ENCODE measurements around the gene SNTG2.

The SNTG2 gene

GRCh38 chr2:1367601-1368000, 417.0 kb downstream of the SNTG2 start:
- Histone ChIP-seq H3K9me3 (replicated peaks in 1 of 2; ENCODE audit: control insufficient read depth in 2 of 2, insufficient read depth in 1 of 2, low read depth in 1 of 2, low read length in 2 of 2) (no peaks in the 10 kb centered on the region), H3K79me1 (ENCODE audit: low read depth, low read length) (no peaks in the 10 kb centered on the region), H3K23ac (ENCODE audit: low read depth, low read length, poor library complexity) (no peak overlapping the region), H2BK12ac (ENCODE audit: low read length) (no peak overlapping the region), H3K4me1 (ENCODE audit: control insufficient read depth in 2 of 2, insufficient read depth in 1 of 2, low read depth in 1 of 2, low read length in 2 of 2) (peaks cover 0 to 4% of the 10 kb centered on the region in 2 donors), H3K9ac (ENCODE audit: low read depth, low read length, poor library complexity) (no peak overlapping the region), H3K27me3 (ENCODE audit: control insufficient read depth in 3 of 3, insufficient read depth in 3 of 3, low read depth in 1 of 3, low read length in 3 of 3) (no peaks in the 10 kb centered on the region), H3K4me2 (ENCODE audit: insufficient read depth, low read length, poor library complexity, severe bottlenecking) (no peak overlapping the region), H3K14ac (ENCODE audit: low read length) (no peak overlapping the region), H3K27ac (replicated peaks; ENCODE audit: low read length) (no peak overlapping the region), H3K18ac (ENCODE audit: low read length) (peak overlapping the region; percentile 74), H2BK15ac (ENCODE audit: low read length) (no peak overlapping the region), H4K91ac (ENCODE audit: low read depth, low read length, poor library complexity) (no peak overlapping the region), H2BK5ac (ENCODE audit: low read length) (no peak overlapping the region), H2AFZ (ENCODE audit: low read length) (no peak overlapping the region), H3K4ac (ENCODE audit: low read length) (no peak overlapping the region), H2AK5ac (ENCODE audit: low read depth, low read length) (no peak overlapping the region), H3K36me3 (replicated peaks in 1 of 2; ENCODE audit: control insufficient read depth in 2 of 2, insufficient read depth in 2 of 2, low read length in 2 of 2) (no peaks in the 10 kb centered on the region), H2BK120ac (ENCODE audit: low read depth, low read length) (no peak overlapping the region), H3K4me3 (ENCODE audit: low read length in 2 of 2) (peak overlapping the region in 1 of 2 donors; percentile 60), H4K8ac (ENCODE audit: low read depth, low read length) (no peak overlapping the region)
- DNase-seq (ENCODE audit: low spot score), result no peak
- no CpG with 5 or more reads among the region's 9 CpGs for WGBS, 2 donors (ENCODE audit: extremely low coverage in 2 of 2, insufficient read length in 2 of 2, insufficient replicate concordance in 1 of 2)

- Histone ChIP-seq H2BK5ac (ENCODE audit: low read length) (no peak overlapping the region), H3K14ac (ENCODE audit: low read length) (no peak overlapping the region), H3K4me1 (ENCODE audit: control insufficient read depth in 2 of 2, insufficient read depth in 1 of 2, low read depth in 1 of 2, low read length in 2 of 2) (peaks cover 0 to 4% of the 10 kb centered on the region in 2 donors), H3K9ac (ENCODE audit: low read depth, low read length, poor library complexity) (no peak overlapping the region), H2BK12ac (ENCODE audit: low read length) (no peak overlapping the region), H2BK120ac (ENCODE audit: low read depth, low read length) (no peak overlapping the region), H3K4ac (ENCODE audit: low read length) (no peak overlapping the region), H3K18ac (ENCODE audit: low read length) (no peak overlapping the region), H3K79me1 (ENCODE audit: low read depth, low read length) (no peaks in the 10 kb centered on the region), H2BK15ac (ENCODE audit: low read length) (no peak overlapping the region), H2AFZ (ENCODE audit: low read length) (no peak overlapping the region), H4K91ac (ENCODE audit: low read depth, low read length, poor library complexity) (no peak overlapping the region), H3K23ac (ENCODE audit: low read depth, low read length, poor library complexity) (peak overlapping the region; percentile 2), H3K27ac (replicated peaks; ENCODE audit: low read length) (no peak overlapping the region), H3K27me3 (ENCODE audit: control insufficient read depth in 3 of 3, insufficient read depth in 3 of 3, low read depth in 1 of 3, low read length in 3 of 3) (no peaks in the 10 kb centered on the region), H4K8ac (ENCODE audit: low read depth, low read length) (no peak overlapping the region), H2AK5ac (ENCODE audit: low read depth, low read length) (no peak overlapping the region), H3K36me3 (replicated peaks in 1 of 2; ENCODE audit: control insufficient read depth in 2 of 2, insufficient read depth in 2 of 2, low read length in 2 of 2) (no peaks in the 10 kb centered on the region), H3K4me3 (ENCODE audit: low read length in 2 of 2) (no peak overlapping the region), H3K4me2 (ENCODE audit: insufficient read depth, low read length, poor library complexity, severe bottlenecking) (no peak overlapping the region), H3K9me3 (replicated peaks in 1 of 2; ENCODE audit: control insufficient read depth in 2 of 2, insufficient read depth in 1 of 2, low read depth in 1 of 2, low read length in 2 of 2) (no peaks in the 10 kb centered on the region)
- no CpG with 5 or more reads among the region's 10 CpGs for WGBS, 2 donors (ENCODE audit: extremely low coverage in 2 of 2, insufficient read length in 2 of 2, insufficient replicate concordance in 1 of 2)
- no peak for DNase-seq (ENCODE audit: low spot score)
Observed at GRCh38 chr2:1369905-1370304, 419.3 kb downstream of the SNTG2 start.

GRCh38 chr2:1370461-1370860, 419.8 kb downstream of the SNTG2 start:
- WGBS, 2 donors (ENCODE audit: extremely low coverage in 2 of 2, insufficient read length in 2 of 2, insufficient replicate concordance in 1 of 2), result no CpG with 5 or more reads among the region's 4 CpGs
- Histone ChIP-seq H2AK5ac (ENCODE audit: low read depth, low read length) (no peak overlapping the region), H2BK12ac (ENCODE audit: low read length) (no peak overlapping the region), H3K14ac (ENCODE audit: low read length) (no peak overlapping the region), H3K9me3 (replicated peaks in 1 of 2; ENCODE audit: control insufficient read depth in 2 of 2, insufficient read depth in 1 of 2, low read depth in 1 of 2, low read length in 2 of 2) (no peaks in the 10 kb centered on the region), H4K91ac (ENCODE audit: low read depth, low read length, poor library complexity) (no peak overlapping the region), H3K18ac (ENCODE audit: low read length) (no peak overlapping the region), H2BK15ac (ENCODE audit: low read length) (no peak overlapping the region), H3K4me3 (ENCODE audit: low read length in 2 of 2) (no peak overlapping the region), H2AFZ (ENCODE audit: low read length) (no peak overlapping the region), H3K36me3 (replicated peaks in 1 of 2; ENCODE audit: control insufficient read depth in 2 of 2, insufficient read depth in 2 of 2, low read length in 2 of 2) (no peaks in the 10 kb centered on the region), H2BK120ac (ENCODE audit: low read depth, low read length) (no peak overlapping the region), H3K79me1 (ENCODE audit: low read depth, low read length) (no peaks in the 10 kb centered on the region), H4K8ac (ENCODE audit: low read depth, low read length) (no peak overlapping the region), H2BK5ac (ENCODE audit: low read length) (no peak overlapping the region), H3K4ac (ENCODE audit: low read length) (no peak overlapping the region), H3K23ac (ENCODE audit: low read depth, low read length, poor library complexity) (no peak overlapping the region), H3K9ac (ENCODE audit: low read depth, low read length, poor library complexity) (no peak overlapping the region), H3K27me3 (ENCODE audit: control insufficient read depth in 3 of 3, insufficient read depth in 3 of 3, low read depth in 1 of 3, low read length in 3 of 3) (no peaks in the 10 kb centered on the region), H3K27ac (replicated peaks; ENCODE audit: low read length) (no peak overlapping the region), H3K4me1 (ENCODE audit: control insufficient read depth in 2 of 2, insufficient read depth in 1 of 2, low read depth in 1 of 2, low read length in 2 of 2) (peaks cover 0 to 4% of the 10 kb centered on the region in 2 donors), H3K4me2 (ENCODE audit: insufficient read depth, low read length, poor library complexity, severe bottlenecking) (no peak overlapping the region)
- DNase-seq (ENCODE audit: low spot score), result no peak

- no CpG with 5 or more reads among the region's 11 CpGs for WGBS, 2 donors (ENCODE audit: extremely low coverage in 2 of 2, insufficient read length in 2 of 2, insufficient replicate concordance in 1 of 2)
- Histone ChIP-seq H3K4me1 (ENCODE audit: control insufficient read depth in 2 of 2, insufficient read depth in 1 of 2, low read depth in 1 of 2, low read length in 2 of 2) (peaks cover 0 to 4% of the 10 kb centered on the region in 2 donors), H3K4me3 (ENCODE audit: low read length in 2 of 2) (no peak overlapping the region), H3K36me3 (replicated peaks in 1 of 2; ENCODE audit: control insufficient read depth in 2 of 2, insufficient read depth in 2 of 2, low read length in 2 of 2) (no peaks in the 10 kb centered on the region), H2AFZ (ENCODE audit: low read length) (no peak overlapping the region), H2AK5ac (ENCODE audit: low read depth, low read length) (no peak overlapping the region), H4K91ac (ENCODE audit: low read depth, low read length, poor library complexity) (no peak overlapping the region), H2BK15ac (ENCODE audit: low read length) (no peak overlapping the region), H2BK5ac (ENCODE audit: low read length) (no peak overlapping the region), H3K23ac (ENCODE audit: low read depth, low read length, poor library complexity) (no peak overlapping the region), H3K14ac (ENCODE audit: low read length) (no peak overlapping the region), H3K4me2 (ENCODE audit: insufficient read depth, low read length, poor library complexity, severe bottlenecking) (no peak overlapping the region), H2BK120ac (ENCODE audit: low read depth, low read length) (no peak overlapping the region), H3K27me3 (ENCODE audit: control insufficient read depth in 3 of 3, insufficient read depth in 3 of 3, low read depth in 1 of 3, low read length in 3 of 3) (no peaks in the 10 kb centered on the region), H2BK12ac (ENCODE audit: low read length) (no peak overlapping the region), H4K8ac (ENCODE audit: low read depth, low read length) (no peak overlapping the region), H3K79me1 (ENCODE audit: low read depth, low read length) (no peaks in the 10 kb centered on the region), H3K4ac (ENCODE audit: low read length) (no peak overlapping the region), H3K18ac (ENCODE audit: low read length) (no peak overlapping the region), H3K9me3 (replicated peaks in 1 of 2; ENCODE audit: control insufficient read depth in 2 of 2, insufficient read depth in 1 of 2, low read depth in 1 of 2, low read length in 2 of 2) (no peaks in the 10 kb centered on the region), H3K27ac (replicated peaks; ENCODE audit: low read length) (no peak overlapping the region), H3K9ac (ENCODE audit: low read depth, low read length, poor library complexity) (no peak overlapping the region)
- DNase-seq (ENCODE audit: low spot score), result no peak
Observed at GRCh38 chr2:1371082-1371481, 420.4 kb downstream of the SNTG2 start.
